K562 (cell line): Measurements from ENCODE around the gene WDR64. TPM values are rescaled to one million over a fixed set of nuclear protein-coding genes. Genes with fewer than 3 reads are reported as not detected.
A peak's percentile ranks its signal among the peaks of the same experiment; 100 is the strongest.

ENCODE experiments used
- ATAC-seq: fragments of 200-7000 bp; cut with Tn5 transposase; 3 replicates; pipeline ENCODE4 v1.9.1; 2020; ENCODE audit warnings: moderate library complexity
- BruUV-seq: library from RNA; stranded (reverse); fragments of 400-500 nt; replicated peaks from 2 replicates; lab custom pipeline; 2021; lab: Mats Ljungman, UMichigan
- CTCF ChIA-PET: fragments of 300-600 bp; formaldehyde crosslinking; extraction: SDS; loops from one replicate; lab custom pipeline; 2021; ENCODE audit warnings: low intra/inter-chr PET ratio; lab: Yijun Ruan, JAX
- POLR2A ChIA-PET: fragments of 300-600, 350-650 bp; sonication (Branson Sonifier 250); formaldehyde crosslinking; extraction: SDS; loops from one replicate; lab custom pipeline; 2021; ENCODE audit warnings: antibody characterized with exemption, inconsistent platforms; lab: Yijun Ruan, JAX
- DNase-seq, 4 experiments: peaks; one replicate each; pipeline versions ENCODE4 v3.0.0 to v3.0.0-alpha.2; 2011 to 2018; ENCODE audit warnings: low spot score in 3 of 4, mixed read lengths in 3 of 4; ENCODE audit errors: extremely low read depth in 1 of 4
- FAIRE-seq: peaks from 2 replicates; lab custom pipeline; 2011; peaks lifted over from hg19 to GRCh38; lab: Jason Lieb, UNC
- H2AFZ ChIP-seq: 2 replicates; pipeline ENCODE4 v1.6.0; 2011; ENCODE audit warnings: low read depth, low read length, control low read depth, inconsistent platforms
- H3K27ac ChIP-seq: fragments of 200-600 bp; 3 replicates; pipeline ENCODE4 v1.8.0; 2011; ENCODE audit warnings: low read depth, mild to moderate bottlenecking, control low read depth, inconsistent platforms, low read length, moderate library complexity, mixed read lengths; ENCODE audit errors: extremely low read depth
- H3K27me3 ChIP-seq, 2 experiments: fragments of 300-600 bp in 1 of 2; 2 replicates in 1 of 2; 3 replicates in 1 of 2; pipeline versions ENCODE4 v1.6.0 to v1.8.0; 2011; ENCODE audit warnings: inconsistent platforms in 2 of 2, low read length in 2 of 2, mild to moderate bottlenecking in 1 of 2, mixed read lengths in 1 of 2, moderate library complexity in 1 of 2; ENCODE audit not compliant: control insufficient read depth in 2 of 2, insufficient read depth in 2 of 2
- H3K36me3 ChIP-seq: fragments of 300-600 bp; 3 replicates; pipeline ENCODE4 v1.8.0; 2011; ENCODE audit warnings: mild to moderate bottlenecking, low read length, inconsistent platforms; ENCODE audit not compliant: control insufficient read depth, insufficient read depth
- H3K4me1 ChIP-seq, 2 experiments: fragments of 200-600 bp in 1 of 2; replicated peaks in 1 of 2; 2 replicates in 1 of 2; 3 replicates in 1 of 2; pipeline versions ENCODE4 v1.5.1 to v1.8.0; 2011; ENCODE audit warnings: inconsistent platforms in 2 of 2, low read length in 2 of 2, mild to moderate bottlenecking in 1 of 2, mixed read lengths in 1 of 2, moderate library complexity in 1 of 2; ENCODE audit not compliant: control insufficient read depth in 2 of 2, insufficient read depth in 2 of 2
- H3K4me2 ChIP-seq: 2 replicates; pipeline ENCODE4 v1.6.1; 2011; ENCODE audit warnings: low read length, control low read depth, inconsistent platforms, mixed read lengths; ENCODE audit not compliant: insufficient read depth
- H3K4me3 ChIP-seq: fragments of 200-600 bp; sonication (generic), shearing (Covaris generic); 2 replicates; pipeline ENCODE4 v1.5.1; 2016; ENCODE audit warnings: control low read depth, inconsistent platforms
- H3K79me2 ChIP-seq: fragments of 200-600 bp; 3 replicates; pipeline ENCODE4 v1.8.0; 2011; ENCODE audit warnings: low read length, inconsistent platforms; ENCODE audit not compliant: control insufficient read depth, insufficient read depth
- H3K9ac ChIP-seq, 2 experiments: 2 replicates each; pipeline versions ENCODE4 v1.6.0 to v1.6.1; 2011; ENCODE audit warnings: low read depth in 2 of 2, low read length in 2 of 2, control low read depth in 1 of 2, inconsistent platforms in 1 of 2, mild to moderate bottlenecking in 1 of 2, mixed read lengths in 1 of 2; ENCODE audit not compliant: insufficient read depth in 1 of 2
- H3K9me1 ChIP-seq: one replicate; pipeline ENCODE4 v1.6.0; 2011; ENCODE audit warnings: inconsistent platforms, mild to moderate bottlenecking, low read length, moderate library complexity; ENCODE audit not compliant: control insufficient read depth, insufficient read depth
- H3K9me3 ChIP-seq: replicated peaks from 2 replicates; pipeline ENCODE4 v1.5.1; 2011; ENCODE audit warnings: low read depth, low read length, inconsistent platforms; ENCODE audit not compliant: control insufficient read depth, insufficient read depth
- H4K20me1 ChIP-seq: replicated peaks from 2 replicates; pipeline ENCODE4 v1.6.1; 2011; ENCODE audit warnings: low read length, inconsistent platforms, mixed read lengths; ENCODE audit not compliant: control insufficient read depth, insufficient read depth
- ARID1B ChIP-seq: fragments of 450-650 bp; IDR thresholded peaks from 2 replicates; pipeline ENCODE4 v1.6.1; 2016; ENCODE audit warnings: antibody characterized with exemption, mild to moderate bottlenecking, inconsistent platforms
- CEBPB ChIP-seq: fragments of 450-650 bp; IDR thresholded peaks from 2 replicates; pipeline ENCODE4 v1.6.1; 2016; ENCODE audit warnings: missing genetic modification characterization, missing compliant biosample characterization
- HDAC2 ChIP-seq: fragments of 450-650 bp; IDR thresholded peaks from 2 replicates; pipeline ENCODE4 v1.6.1; 2016; ENCODE audit warnings: mild to moderate bottlenecking
- KDM5B ChIP-seq: fragments of 200-600 bp; sonication (generic); IDR thresholded peaks from 2 replicates; pipeline ENCODE4 v1.6.1; 2012; ENCODE audit warnings: low read depth, mild to moderate bottlenecking, moderate library complexity, low read length, control low read depth, inconsistent platforms; ENCODE audit not compliant: insufficient replicate concordance
- MYBL2 ChIP-seq, 2 experiments: fragments of 450-650 bp in 1 of 2; sonication (generic) in 1 of 2; formaldehyde crosslinking in 1 of 2; IDR thresholded peaks; 2 replicates each; pipeline versions ENCODE4 v1.6.1 to v1.8.1; 2017 to 2022; ENCODE audit warnings: borderline replicate concordance in 1 of 2, inconsistent platforms in 1 of 2, low read depth in 1 of 2, mild to moderate bottlenecking in 1 of 2, missing genetic modification reagents in 1 of 2, moderate library complexity in 1 of 2
- POLR3G ChIP-seq: IDR thresholded peaks from 2 replicates; pipeline ENCODE4 v1.6.1; 2011; ENCODE audit not compliant: insufficient read length, insufficient replicate concordance; ENCODE audit errors: extremely low read depth
- SAP30 ChIP-seq: fragments of 200-600 bp; sonication (generic); IDR thresholded peaks from 2 replicates; pipeline ENCODE4 v1.6.1; 2012; ENCODE audit warnings: borderline replicate concordance, low read depth, mild to moderate bottlenecking, moderate library complexity, low read length, control low read depth, inconsistent platforms; ENCODE audit not compliant: insufficient read depth, poor library complexity, severe bottlenecking
- STAG1 ChIP-seq: sonication (generic); formaldehyde crosslinking; IDR thresholded peaks from 2 replicates; pipeline ENCODE4 v1.5.0; 2020; ENCODE audit warnings: missing genetic modification reagents, borderline replicate concordance
- VEZF1 ChIP-seq: fragments of 200-800 bp; sonication (Bioruptor generic); IDR thresholded peaks from 2 replicates; pipeline ENCODE4 v1.6.1; 2017; ENCODE audit warnings: missing genetic modification characterization, missing compliant biosample characterization
- ZBED1 ChIP-seq: IDR thresholded peaks from 2 replicates; pipeline ENCODE4 v1.6.1; 2014
- ZNF143 ChIP-seq: sonication (generic); formaldehyde crosslinking; IDR thresholded peaks from 2 replicates; pipeline ENCODE4 v1.9.0; 2022; ENCODE audit warnings: mild to moderate bottlenecking, missing genetic modification reagents
- whole genome bisulfite sequencing: fragments of 100-300 bp; shearing (Covaris generic); methylation state at CpG from one replicate; pipeline ENCODE4 v1.1.6; 2016; ENCODE audit warnings: low coverage, mixed read lengths; ENCODE audit not compliant: insufficient coverage; ENCODE audit errors: missing lambda C conversion rate; 5-methylcytosine and 5-hydroxymethylcytosine counted together
- in situ Hi-C: fragments of 300-500 bp; cut with MboI; formaldehyde crosslinking; loops from 4 replicates; pipeline ENCODE4 v1.15.0; 2018; ENCODE audit warnings: inconsistent platforms, mixed read lengths
- intact Hi-C: fragments of 100-400 bp; cut with micrococcal nuclease; formaldehyde crosslinking; loops from 2 replicates; pipeline ENCODE4 v1.14.2; 2022
- polyA plus RNA-seq, 8 experiments: library from polyadenylated mRNA; depleted of rRNA in 4 of 8; stranded (reverse) in 5 of 8; unstranded in 3 of 8; fragments of >200 nt; fragmentation: Nextera tagmentation in 2 of 8; fragmentation: Illumina TruSeq in 1 of 8; extraction: Ambion mirVana in 2 of 8; extraction: Trizol in 1 of 8; gene quantifications; 2 replicates each; pipeline versions ENCODE4 v1.2.1 to v1.2.3, GENCODE V29; 2011 to 2014; ENCODE audit warnings: inconsistent platforms in 1 of 8, missing spikeins in 1 of 8
- total RNA-seq, 7 experiments: library from RNA; depleted of rRNA in 6 of 7; stranded (reverse); fragments of >200 nt in 6 of 7; fragmentation: Illumina TruSeq in 2 of 7; extraction: Trizol in 2 of 7; gene quantifications; 2 replicates each; pipeline versions ENCODE4 v1.2.1 to v1.2.3, GENCODE V29; 2011 to 2021; ENCODE audit warnings: low replicate concordance in 1 of 7
- TF ChIP-seq, protein P1 (sequence below): fragments of 250-450 bp; sonication (Bioruptor Pico); IDR thresholded peaks from 2 replicates; pipeline ENCODE4 v1.5.0; 2020; ENCODE audit warnings: mild to moderate bottlenecking, borderline replicate concordance
- TF ChIP-seq, protein P2 (sequence below): fragments of 150-350 bp; IDR thresholded peaks from 2 replicates; pipeline ENCODE4 v1.6.1; 2014; ENCODE audit warnings: low read depth, mild to moderate bottlenecking, low read length, borderline replicate concordance
- TF ChIP-seq, protein P3 (sequence below): sonication (generic); IDR thresholded peaks from 2 replicates; pipeline ENCODE4 v1.6.1; 2016

Gene WDR64
- total and polyA plus RNA-seq, 9 of the 15 experiments (the other 6 are each of a cell fraction or from before 2014, with no cell fraction given) = 0.06 to 0.29 (median 0.19) TPM; not detected in 5

DNA sequence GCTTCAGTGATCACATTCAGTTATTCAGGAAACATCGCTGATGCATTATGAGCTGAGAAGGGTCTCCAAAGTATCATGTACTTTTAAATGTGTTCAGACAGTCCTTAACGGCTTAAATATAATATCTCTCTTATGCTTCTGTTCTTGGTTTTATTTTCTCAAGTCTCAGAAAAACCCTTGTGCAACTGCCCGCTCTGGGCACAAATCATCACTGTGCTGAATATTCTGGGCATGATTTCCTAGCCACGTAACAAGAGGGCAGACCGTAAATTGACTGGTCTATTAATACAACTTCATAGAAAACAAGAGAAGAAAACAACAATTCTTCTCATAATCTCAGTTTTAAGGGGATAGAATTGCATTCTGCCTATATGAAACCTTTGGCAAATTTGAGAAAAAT is 99.4 kb downstream of the WDR64 start:
- DNase-seq (no peak), ATAC-seq (no peak), FAIRE-seq (no peak)
- Histone ChIP-seq H3K9me3 (no peaks in the 10 kb centered on the region), H4K20me1 (no peaks in the 10 kb centered on the region), H3K9me1 (no peaks in the 10 kb centered on the region), H3K4me2 (no peak overlapping the region), H3K9ac (no peak overlapping the region), H3K4me3 (no peak overlapping the region), H3K79me2 (no peaks in the 10 kb centered on the region), H3K27me3 (no peaks in the 10 kb centered on the region), H3K4me1 (no peaks in the 10 kb centered on the region; a peak in 1 of 5 replicates), H3K36me3 (no peaks in the 10 kb centered on the region), H2AFZ (0 out of 2 replicates have a peak overlapping the region, but pooled peaks have one; percentile 1), H3K27ac (no peak overlapping the region)
- in situ Hi-C loops = no loop called here
- 71% methylated on average over 5 of the region's 5 CpGs for WGBS
- intact Hi-C loops = no loop called here
- ChIA-PET CTCF (no interaction called here), POLR2A (interaction anchor here (0.8 kb wide), 1 partner anchor 89 kb away, joined by 3 read pairs; no protein-coding TSS in a partner anchor)
- BruUV-seq = no TSS peak
- TF ChIP-seq MYBL2 (IDR thresholded peaks at IDR 0.05; ENCODE audit: low read depth) = no peak
- no peak for TF ChIP-seq MYBL2 (CRISPR knock-in tag; IDR thresholded peaks at IDR 0.05; ENCODE audit: borderline replicate concordance)
- no peak for TF ChIP-seq ZNF143 (CRISPR knock-in tag)
- no peak for TF ChIP-seq STAG1 (CRISPR knock-in tag)
- TF ChIP-seq POLR3G = no peak
- TF ChIP-seq KDM5B = no peak
- TF ChIP-seq, protein P1, sequence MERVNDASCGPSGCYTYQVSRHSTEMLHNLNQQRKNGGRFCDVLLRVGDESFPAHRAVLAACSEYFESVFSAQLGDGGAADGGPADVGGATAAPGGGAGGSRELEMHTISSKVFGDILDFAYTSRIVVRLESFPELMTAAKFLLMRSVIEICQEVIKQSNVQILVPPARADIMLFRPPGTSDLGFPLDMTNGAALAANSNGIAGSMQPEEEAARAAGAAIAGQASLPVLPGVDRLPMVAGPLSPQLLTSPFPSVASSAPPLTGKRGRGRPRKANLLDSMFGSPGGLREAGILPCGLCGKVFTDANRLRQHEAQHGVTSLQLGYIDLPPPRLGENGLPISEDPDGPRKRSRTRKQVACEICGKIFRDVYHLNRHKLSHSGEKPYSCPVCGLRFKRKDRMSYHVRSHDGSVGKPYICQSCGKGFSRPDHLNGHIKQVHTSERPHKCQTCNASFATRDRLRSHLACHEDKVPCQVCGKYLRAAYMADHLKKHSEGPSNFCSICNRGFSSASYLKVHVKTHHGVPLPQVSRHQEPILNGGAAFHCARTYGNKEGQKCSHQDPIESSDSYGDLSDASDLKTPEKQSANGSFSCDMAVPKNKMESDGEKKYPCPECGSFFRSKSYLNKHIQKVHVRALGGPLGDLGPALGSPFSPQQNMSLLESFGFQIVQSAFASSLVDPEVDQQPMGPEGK (CRISPR knock-in tag) = no peak
- TF ChIP-seq ZBED1 = no peak
- TF ChIP-seq ARID1B = no peak
- TF ChIP-seq CEBPB = no peak
- no peak for TF ChIP-seq VEZF1 (CRISPR knock-in tag)
- no peak for TF ChIP-seq SAP30
- TF ChIP-seq, protein P2, sequence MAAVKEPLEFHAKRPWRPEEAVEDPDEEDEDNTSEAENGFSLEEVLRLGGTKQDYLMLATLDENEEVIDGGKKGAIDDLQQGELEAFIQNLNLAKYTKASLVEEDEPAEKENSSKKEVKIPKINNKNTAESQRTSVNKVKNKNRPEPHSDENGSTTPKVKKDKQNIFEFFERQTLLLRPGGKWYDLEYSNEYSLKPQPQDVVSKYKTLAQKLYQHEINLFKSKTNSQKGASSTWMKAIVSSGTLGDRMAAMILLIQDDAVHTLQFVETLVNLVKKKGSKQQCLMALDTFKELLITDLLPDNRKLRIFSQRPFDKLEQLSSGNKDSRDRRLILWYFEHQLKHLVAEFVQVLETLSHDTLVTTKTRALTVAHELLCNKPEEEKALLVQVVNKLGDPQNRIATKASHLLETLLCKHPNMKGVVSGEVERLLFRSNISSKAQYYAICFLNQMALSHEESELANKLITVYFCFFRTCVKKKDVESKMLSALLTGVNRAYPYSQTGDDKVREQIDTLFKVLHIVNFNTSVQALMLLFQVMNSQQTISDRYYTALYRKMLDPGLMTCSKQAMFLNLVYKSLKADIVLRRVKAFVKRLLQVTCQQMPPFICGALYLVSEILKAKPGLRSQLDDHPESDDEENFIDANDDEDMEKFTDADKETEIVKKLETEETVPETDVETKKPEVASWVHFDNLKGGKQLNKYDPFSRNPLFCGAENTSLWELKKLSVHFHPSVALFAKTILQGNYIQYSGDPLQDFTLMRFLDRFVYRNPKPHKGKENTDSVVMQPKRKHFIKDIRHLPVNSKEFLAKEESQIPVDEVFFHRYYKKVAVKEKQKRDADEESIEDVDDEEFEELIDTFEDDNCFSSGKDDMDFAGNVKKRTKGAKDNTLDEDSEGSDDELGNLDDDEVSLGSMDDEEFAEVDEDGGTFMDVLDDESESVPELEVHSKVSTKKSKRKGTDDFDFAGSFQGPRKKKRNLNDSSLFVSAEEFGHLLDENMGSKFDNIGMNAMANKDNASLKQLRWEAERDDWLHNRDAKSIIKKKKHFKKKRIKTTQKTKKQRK = no peak
- no peak for TF ChIP-seq HDAC2
- TF ChIP-seq, protein P3, sequence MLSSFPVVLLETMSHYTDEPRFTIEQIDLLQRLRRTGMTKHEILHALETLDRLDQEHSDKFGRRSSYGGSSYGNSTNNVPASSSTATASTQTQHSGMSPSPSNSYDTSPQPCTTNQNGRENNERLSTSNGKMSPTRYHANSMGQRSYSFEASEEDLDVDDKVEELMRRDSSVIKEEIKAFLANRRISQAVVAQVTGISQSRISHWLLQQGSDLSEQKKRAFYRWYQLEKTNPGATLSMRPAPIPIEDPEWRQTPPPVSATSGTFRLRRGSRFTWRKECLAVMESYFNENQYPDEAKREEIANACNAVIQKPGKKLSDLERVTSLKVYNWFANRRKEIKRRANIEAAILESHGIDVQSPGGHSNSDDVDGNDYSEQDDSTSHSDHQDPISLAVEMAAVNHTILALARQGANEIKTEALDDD = no peak
